ENCODE data around the gene PCDHB6. TPM values are rescaled to one million over a fixed set of nuclear protein-coding genes. Genes with fewer than 3 reads are reported as not detected.
"Not testable (repeated sequence)": the region's sequence is repeated elsewhere in the genome, so short reads cannot be mapped to it uniquely, and the experiment has no call there.

The PCDHB6 gene
- total RNA-seq, 1 donor from 2014 or later = not detected

- DNase-seq (ENCODE audit: low read depth) = no peak
- H3K4me3 ChIP-seq (ENCODE audit: low read depth, low read length) = no peak within 1 kb of the TSS
- peak; percentile 12 for TF ChIP-seq CTCF (conservative IDR thresholded peaks at IDR 0.05; ENCODE audit: low read depth, low read length)
Observed at GRCh38 chr5:141199359-141200235, 49.7 kb downstream of the PCDHB6 start, which contains the start of gene PCDHB11. TSS of gene PCDHB11 (plus strand) at chr5:141199627. CDS start at chr5:141199775, 148 bp downstream.

- not testable (repeated sequence) for DNase-seq (ENCODE audit: low read depth)
Observed at GRCh38 chr5:141201126-141201525, 51.3 kb downstream of the PCDHB6 start.

GRCh38 chr5:141201646-141202045 lies 51.8 kb downstream of the PCDHB6 start:
- not testable (repeated sequence) for H3K4me3 ChIP-seq (ENCODE audit: low read depth, low read length)

More at GRCh38 chr5:141201126-141201525, 51.3 kb downstream of the PCDHB6 start:
- not testable (repeated sequence) for H3K4me3 ChIP-seq (ENCODE audit: low read depth, low read length)

More at GRCh38 chr5:141201646-141202045, 51.8 kb downstream of the PCDHB6 start:
- not testable (repeated sequence) for DNase-seq (ENCODE audit: low read depth)

Other genes starting within 250 kb of the PCDHB6 start
- gene PCDHAC1, start 223.8 kb upstream of the PCDHB6 start, total RNA-seq = not detected in 2 replicates
- gene PCDHAC2, start 183.6 kb upstream of the PCDHB6 start, total RNA-seq = not detected in 2 replicates
- gene PCDHB1, start 98.7 kb upstream of the PCDHB6 start, total RNA-seq = not detected in 2 replicates
- under 0.01 and 0.17 TPM in 2 replicates for gene PCDHB2, start 55.4 kb upstream of the PCDHB6 start, total RNA-seq
- gene PCDHB3, start 49.6 kb upstream of the PCDHB6 start, total RNA-seq = 0.22 and 0.23 TPM in 2 replicates
- gene PCDHB4, start 28.2 kb upstream of the PCDHB6 start, total RNA-seq = not detected in 2 replicates
- 0.22 and 0.63 TPM in 2 replicates for gene PCDHB5, start 14.9 kb upstream of the PCDHB6 start, total RNA-seq
- not detected in 2 replicates for gene PCDHB7, start 22.6 kb downstream of the PCDHB6 start, total RNA-seq
- gene PCDHB8, start 27.7 kb downstream of the PCDHB6 start, total RNA-seq = not detected in 2 replicates
- gene PCDHB16, start 32.3 kb downstream of the PCDHB6 start, total RNA-seq = under 0.01 and 0.07 TPM in 2 replicates
- not detected in 2 replicates for gene PCDHB9, start 37.1 kb downstream of the PCDHB6 start, total RNA-seq
- gene PCDHB10, start 42.3 kb downstream of the PCDHB6 start, total RNA-seq = under 0.01 TPM in 1 of 2 replicates, not detected in the other
- 0.06 and 0.07 TPM in 2 replicates for gene PCDHB11, start 49.6 kb downstream of the PCDHB6 start, total RNA-seq
- gene PCDHB12, start 58.7 kb downstream of the PCDHB6 start, total RNA-seq = not detected in 2 replicates
- 0.23 and 0.29 TPM in 2 replicates for gene PCDHB13, start 63.9 kb downstream of the PCDHB6 start, total RNA-seq
- gene PCDHB14, start 73.3 kb downstream of the PCDHB6 start, total RNA-seq = under 0.01 and 0.23 TPM in 2 replicates
- gene PCDHB15, start 95.3 kb downstream of the PCDHB6 start, total RNA-seq = 0.07 and 0.29 TPM in 2 replicates
- gene SLC25A2, start 154.0 kb downstream of the PCDHB6 start, total RNA-seq = 0.29 TPM in 1 of 2 replicates, not detected in the other
- gene TAF7, start 170.7 kb downstream of the PCDHB6 start, total RNA-seq = 40.6 and 41.0 TPM in 2 replicates
- gene PCDHGA1, start 180.5 kb downstream of the PCDHB6 start, total RNA-seq = 0.29 and 0.75 TPM in 2 replicates
- 0.23 and 0.72 TPM in 2 replicates for gene PCDHGA2, start 188.7 kb downstream of the PCDHB6 start, total RNA-seq
- 0.36 and 0.52 TPM in 2 replicates for gene PCDHGA3, start 193.8 kb downstream of the PCDHB6 start, total RNA-seq
- 0.12 and 0.29 TPM in 2 replicates for gene PCDHGB1, start 200.0 kb downstream of the PCDHB6 start, total RNA-seq
- 0.22 and 0.92 TPM in 2 replicates for gene PCDHGA4, start 205.0 kb downstream of the PCDHB6 start, total RNA-seq
- gene PCDHGB2, start 209.9 kb downstream of the PCDHB6 start, total RNA-seq = 0.43 and 0.98 TPM in 2 replicates
- 0.14 and 0.63 TPM in 2 replicates for gene PCDHGA5, start 214.1 kb downstream of the PCDHB6 start, total RNA-seq
- gene PCDHGB3, start 220.2 kb downstream of the PCDHB6 start, total RNA-seq = 0.14 and 1.1 TPM in 2 replicates
- 0.35 and 0.36 TPM in 2 replicates for gene PCDHGA6, start 223.8 kb downstream of the PCDHB6 start, total RNA-seq
- gene PCDHGA7, start 232.7 kb downstream of the PCDHB6 start, total RNA-seq = 0.23 and 0.29 TPM in 2 replicates
- gene PCDHGB4, start 237.6 kb downstream of the PCDHB6 start, total RNA-seq = 1.7 and 4.7 TPM in 2 replicates
- gene PCDHGA8, start 242.6 kb downstream of the PCDHB6 start, total RNA-seq = 0.14 and 1.0 TPM in 2 replicates
- 4.0 and 6.5 TPM in 2 replicates for gene PCDHGB5, start 247.9 kb downstream of the PCDHB6 start, total RNA-seq

Data from epithelial cell of proximal tubule (primary cell).